Endothelial cell of umbilical vein (primary cell): ENCODE measurements around the gene CYFIP1. TPM values are rescaled to one million over a fixed set of nuclear protein-coding genes. Genes with fewer than 3 reads are reported as not detected.

ENCODE experiments used
- BruUV-seq: library from RNA; stranded (reverse); fragments of 400-500 nt; replicated peaks from 2 replicates; lab custom pipeline; 2021; lab: Mats Ljungman, UMichigan
- CTCF ChIA-PET: fragments of 300-600, 350-600 bp; sonication (Branson Sonifier 250); formaldehyde crosslinking; loops from one replicate; lab custom pipeline; 2021; ENCODE audit warnings: antibody characterized with exemption, inconsistent platforms; lab: Charles Lee
- POLR2A ChIA-PET: fragments of 300-600, 350-600 bp; sonication (Branson Sonifier 250); formaldehyde crosslinking; loops from one replicate; lab custom pipeline; 2021; ENCODE audit warnings: antibody characterized with exemption, inconsistent platforms; lab: Charles Lee
- DNase-seq: peaks from one replicate; pipeline ENCODE4 v3.0.0-alpha.2; 2011; ENCODE audit warnings: low read depth, low spot score
- FAIRE-seq: peaks from 2 replicates; lab custom pipeline; 2011; peaks lifted over from hg19 to GRCh38; lab: Jason Lieb, UNC
- H2AFZ ChIP-seq: 2 replicates; pipeline ENCODE4 v1.6.0; 2012; ENCODE audit warnings: low read depth, low read length, control low read depth, inconsistent platforms
- H3K27ac ChIP-seq: 2 replicates; pipeline ENCODE4 v1.5.1; 2011; ENCODE audit warnings: low read depth, mild to moderate bottlenecking, control low read depth, low read length, moderate library complexity; ENCODE audit not compliant: insufficient read depth
- H3K27me3 ChIP-seq, 2 experiments: 2 replicates each; pipeline versions ENCODE4 v1.6.0 to v1.6.1; 2011; ENCODE audit warnings: low read length in 2 of 2, mixed read lengths in 1 of 2; ENCODE audit not compliant: control insufficient read depth in 2 of 2, insufficient read depth in 2 of 2
- H3K36me3 ChIP-seq, 2 experiments: 2 replicates in 1 of 2; 3 replicates in 1 of 2; pipeline ENCODE4 v1.5.1; 2011; ENCODE audit warnings: low read length in 2 of 2, mild to moderate bottlenecking in 1 of 2, moderate library complexity in 1 of 2; ENCODE audit not compliant: control insufficient read depth in 2 of 2, insufficient read depth in 2 of 2; ENCODE audit errors: extremely low read depth in 1 of 2
- H3K4me1 ChIP-seq: 3 replicates; pipeline ENCODE4 v1.5.1; 2011; ENCODE audit warnings: mild to moderate bottlenecking, low read length; ENCODE audit not compliant: control insufficient read depth, insufficient read depth; ENCODE audit errors: extremely low read depth
- H3K4me2 ChIP-seq: 2 replicates; pipeline ENCODE4 v1.6.1; 2011; ENCODE audit warnings: low read length, control low read depth, mixed read lengths; ENCODE audit not compliant: insufficient read depth
- H3K4me3 ChIP-seq, 3 experiments: fragments of 200-600 bp in 1 of 3; sonication (generic), shearing (Covaris generic) in 1 of 3; replicated peaks in 1 of 3; 2 replicates each; pipeline ENCODE4 v1.5.1; 2011 to 2016; ENCODE audit warnings: control low read depth in 3 of 3, low read length in 3 of 3, mild to moderate bottlenecking in 2 of 3, inconsistent platforms in 1 of 3, low read depth in 1 of 3, moderate library complexity in 1 of 3; ENCODE audit not compliant: insufficient read depth in 1 of 3
- H3K79me2 ChIP-seq: 2 replicates; pipeline ENCODE4 v1.6.0; 2012; ENCODE audit warnings: low read length, inconsistent platforms; ENCODE audit not compliant: control insufficient read depth, insufficient read depth
- H3K9ac ChIP-seq: replicated peaks from 2 replicates; pipeline ENCODE3; 2011; ENCODE audit warnings: low read length, control low read depth; ENCODE audit not compliant: insufficient read depth; ENCODE audit errors: extremely low read depth
- H3K9me1 ChIP-seq: replicated peaks from 3 replicates; pipeline ENCODE4 v1.6.0; 2011; ENCODE audit warnings: mild to moderate bottlenecking, low read length; ENCODE audit not compliant: control insufficient read depth, insufficient read depth; ENCODE audit errors: extremely low read depth
- H3K9me3 ChIP-seq: replicated peaks from 2 replicates; pipeline ENCODE4 v1.5.1; 2012; ENCODE audit warnings: low read length, inconsistent platforms; ENCODE audit not compliant: control insufficient read depth, insufficient read depth
- H4K20me1 ChIP-seq: replicated peaks from 2 replicates; pipeline ENCODE3; 2011; ENCODE audit warnings: mild to moderate bottlenecking, low read length; ENCODE audit not compliant: control insufficient read depth, insufficient read depth; ENCODE audit errors: extremely low read depth
- CTCF ChIP-seq, 2 donors: IDR thresholded peaks; 1 replicate in 1 of 2; 2 replicates in 1 of 2; pipeline ENCODE4 v1.5.1; 2011; ENCODE audit warnings: low read length in 2 of 2, mild to moderate bottlenecking in 2 of 2, moderate library complexity in 2 of 2, control low read depth in 1 of 2, inconsistent platforms in 1 of 2, low read depth in 1 of 2; ENCODE audit not compliant: insufficient read depth in 1 of 2; ENCODE audit errors: extremely low read depth in 1 of 2
- EZH2 ChIP-seq: IDR thresholded peaks from 2 replicates; pipeline ENCODE4 v1.6.1; 2012; ENCODE audit warnings: borderline replicate concordance, low read depth, mild to moderate bottlenecking, moderate library complexity, low read length, inconsistent platforms; ENCODE audit not compliant: severe bottlenecking
- FOS ChIP-seq: IDR thresholded peaks from 2 replicates; pipeline ENCODE4 v1.6.1; 2011; ENCODE audit warnings: mild to moderate bottlenecking, low read length, moderate library complexity, borderline replicate concordance; ENCODE audit not compliant: insufficient read depth
- GATA2 ChIP-seq: IDR thresholded peaks from 2 replicates; pipeline ENCODE4 v1.7.0; 2011; ENCODE audit warnings: low read depth, mild to moderate bottlenecking, moderate library complexity, mixed read lengths, low read length; ENCODE audit not compliant: insufficient read length, insufficient read depth
- JUN ChIP-seq: IDR thresholded peaks from 2 replicates; pipeline ENCODE4 v1.6.1; 2011; ENCODE audit warnings: borderline replicate concordance, low read depth; ENCODE audit not compliant: insufficient read length, insufficient read depth
- MAX ChIP-seq: IDR thresholded peaks from 2 replicates; pipeline ENCODE4 v1.6.1; 2011; ENCODE audit not compliant: insufficient read depth, insufficient read length
- MYC ChIP-seq: IDR thresholded peaks from one replicate; pipeline ENCODE4 v1.6.1; 2011; ENCODE audit warnings: mild to moderate bottlenecking, low read depth, low read length
- POLR2A ChIP-seq: IDR thresholded peaks from 2 replicates; pipeline ENCODE4 v1.6.1; 2012; ENCODE audit warnings: low read depth, mild to moderate bottlenecking, control low read depth, low read length
- POLR2AphosphoS5 ChIP-seq: IDR thresholded peaks from 2 replicates; pipeline ENCODE4 v1.6.1; 2012; ENCODE audit warnings: low read depth, mild to moderate bottlenecking, control low read depth, low read length, moderate library complexity; ENCODE audit not compliant: insufficient read depth
- dilution Hi-C: fragments of 300-500 bp; cut with MboI; formaldehyde crosslinking; loops from one replicate; pipeline ENCODE4 v1.15.0; 2019; ENCODE audit warnings: low sequenced_read_pairs; ENCODE audit not compliant: extremely low pct_ligation_motif_present
- intact Hi-C: fragments of 100-400 bp; cut with micrococcal nuclease; formaldehyde crosslinking; loops from one replicate; pipeline ENCODE4 v1.10.0; 2022
- polyA plus RNA-seq, 4 experiments: library from polyadenylated mRNA; depleted of rRNA in 3 of 4; stranded (reverse) in 3 of 4; unstranded in 1 of 4; fragments of >200 nt; gene quantifications; 2 replicates each; pipeline versions ENCODE4 v1.2.1 to v1.2.3, GENCODE V29; 2011 to 2012; ENCODE audit warnings: missing spikeins in 1 of 4
- total RNA-seq: library from RNA; stranded (reverse); gene quantifications from 2 replicates; pipeline ENCODE4 v1.2.3, GENCODE V29; 2021

Gene CYFIP1
- total and polyA plus RNA-seq, 2 donors (not counting 3 experiments of a cell fraction or from before 2014, with no cell fraction given), result 81.4 to 158 TPM

DNA sequence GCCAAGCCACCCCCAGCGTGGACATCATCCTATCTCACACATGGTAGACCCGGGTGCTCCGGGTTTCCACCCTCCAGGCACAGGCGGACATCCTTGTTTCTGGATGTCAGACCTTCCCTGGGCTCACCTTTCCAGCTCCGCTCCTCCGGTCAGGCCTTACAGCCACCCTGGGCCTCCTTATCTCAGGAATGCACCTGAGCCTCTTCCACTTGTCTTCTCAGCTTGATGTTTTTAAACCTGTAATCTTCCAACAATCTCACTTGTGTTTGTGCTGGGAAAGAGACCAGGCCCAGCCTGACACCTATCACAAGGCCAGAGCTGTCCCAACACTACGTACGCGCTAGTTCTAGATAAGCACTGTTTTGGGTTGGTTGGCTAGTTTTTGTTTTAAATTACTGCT lies 87.8 kb downstream of the CYFIP1 start:
- Histone ChIP-seq H3K9me3 (no peaks in the 10 kb centered on the region), H3K27me3 (no peaks in the 10 kb centered on the region), H3K79me2 (no peaks in the 10 kb centered on the region), H3K9ac (no peak overlapping the region), H3K36me3 (peaks cover 7 to 8% of the 10 kb centered on the region in 2 experiments), H3K27ac (no peak overlapping the region), H2AFZ (no peak overlapping the region), H3K4me1 (peaks cover 4% of the 10 kb centered on the region), H4K20me1 (no peaks in the 10 kb centered on the region), H3K4me3 (no peak overlapping the region), H3K4me2 (no peak overlapping the region), H3K9me1 (no peaks in the 10 kb centered on the region)
- ChIA-PET POLR2A (no interaction called here), CTCF (no interaction called here)
- FAIRE-seq, result no peak
- intact Hi-C loops (no loop called here), dilution Hi-C loops (no loop called here)
- DNase-seq, result no peak
- TF ChIP-seq FOS (no peak), JUN (no peak), MYC (no peak), CTCF (IDR thresholded peaks at IDR 0.05; ENCODE audit: extremely low read depth in 1 of 2, insufficient read depth in 1 of 2, low read depth in 1 of 2, low read length in 2 of 2) (no peak), MAX (no peak), GATA2 (no peak), POLR2A (no peak), EZH2 (no peak), POLR2AphosphoS5 (no peak)
- BruUV-seq, result no TSS peak
